GM21447 (cell line): ENCODE data around the gene GPRC6A.

Source experiments
- ATAC-seq: cut with Tn5 transposase; IDR thresholded peaks from one replicate; pipeline ENCODE4 v1.9.1; 2021; ENCODE audit not compliant: unreplicated experiment

The GPRC6A gene

GRCh38 chr6:116793224-116793623 is 35.7 kb downstream of the GPRC6A start:
- ATAC-seq: no peak

- no peak for ATAC-seq
Observed at GRCh38 chr6:116783852-116784251, 45.0 kb downstream of the GPRC6A start.

GRCh38 chr6:116779573-116780164 is 49.2 kb downstream of the GPRC6A start:
- no peak for ATAC-seq

- ATAC-seq: no peak
Observed at GRCh38 chr6:116773886-116774285, 55.0 kb downstream of the GPRC6A start.

GRCh38 chr6:116772450-116772849 is 56.4 kb downstream of the GPRC6A start:
- no peak for ATAC-seq

- ATAC-seq: no peak
Observed at GRCh38 chr6:116767715-116768114, 61.2 kb downstream of the GPRC6A start.

- no peak for ATAC-seq
Observed at GRCh38 chr6:116766506-116767176, 62.2 kb downstream of the GPRC6A start.

- ATAC-seq: no peak
Observed at GRCh38 chr6:116764961-116765841, 63.7 kb downstream of the GPRC6A start, which contains the start of gene FAM162B. TSS of gene FAM162B (minus strand) at chr6:116765719. CDS start at chr6:116765576, 143 bp downstream.

- ATAC-seq: no peak
Observed at GRCh38 chr6:116764629-116764960, 64.3 kb downstream of the GPRC6A start.

GRCh38 chr6:116763906-116764628 is 64.8 kb downstream of the GPRC6A start:
- no peak for ATAC-seq

- ATAC-seq: no peak
Observed at GRCh38 chr6:116763048-116763447, 65.8 kb downstream of the GPRC6A start.

GRCh38 chr6:116762235-116762634 is 66.6 kb downstream of the GPRC6A start:
- no peak for ATAC-seq

- no peak for ATAC-seq
Observed at GRCh38 chr6:116761779-116762178, 67.1 kb downstream of the GPRC6A start.

GRCh38 chr6:116745176-116745575 is 83.7 kb downstream of the GPRC6A start:
- no peak for ATAC-seq
